Esophagus muscularis mucosa (tissue), 4 donors: ENCODE data around the gene NCOA7. TPM values are rescaled to one million over a fixed set of nuclear protein-coding genes. Genes with fewer than 3 reads are reported as not detected.

Experiments used
- DNase-seq: peaks from one replicate; pipeline ENCODE4 v3.0.0-alpha.2; 2017; ENCODE audit errors: extremely low spot score
- H3K27ac ChIP-seq, 4 donors: fragments of 200-600 bp; sonication (generic); replicated peaks in 1 of 4; 1 replicate in 3 of 4; 2 replicates in 1 of 4; pipeline ENCODE4 v1.5.1; 2016 to 2019; ENCODE audit warnings: mild to moderate bottlenecking in 1 of 4
- H3K27me3 ChIP-seq, 4 donors: fragments of 200-600 bp; sonication (generic); one replicate each; pipeline versions ENCODE4 v1.5.1 to v1.6.0; 2016 to 2019
- H3K36me3 ChIP-seq, 4 donors: fragments of 200-600 bp; sonication (generic); one replicate each; pipeline ENCODE4 v1.5.1; 2016 to 2019
- H3K4me1 ChIP-seq, 4 donors: fragments of 200-600 bp; sonication (generic); one replicate each; pipeline ENCODE4 v1.5.1; 2016 to 2019
- H3K4me3 ChIP-seq, 4 donors: fragments of 200-600 bp; sonication (generic); 1 replicate in 2 of 4; 2 replicates in 2 of 4; pipeline ENCODE4 v1.5.1; 2016 to 2019; ENCODE audit warnings: mild to moderate bottlenecking in 4 of 4, moderate library complexity in 1 of 4
- H3K9me3 ChIP-seq, 4 donors: fragments of 200-600 bp; sonication (generic); 1 replicate in 3 of 4; 2 replicates in 1 of 4; pipeline ENCODE4 v1.5.1; 2016 to 2019
- EP300 ChIP-seq: sonication (generic); formaldehyde crosslinking; IDR thresholded peaks from one replicate; pipeline ENCODE4 v1.6.1; 2017; ENCODE audit warnings: antibody characterized with exemption
- POLR2A ChIP-seq: fragments of 450-650 bp; IDR thresholded peaks from one replicate; pipeline ENCODE4 v1.6.1; 2017; ENCODE audit warnings: antibody characterized with exemption, moderate library complexity, mild to moderate bottlenecking, low read depth
- POLR2AphosphoS5 ChIP-seq, 2 donors: sonication (generic); formaldehyde crosslinking; IDR thresholded peaks; one replicate each; pipeline ENCODE4 v1.6.1; 2017; ENCODE audit warnings: antibody characterized with exemption in 2 of 2
- WGBS: methylation state at CpG from one replicate; pipeline ENCODE4 v1.1.5; 2018; 5-methylcytosine and 5-hydroxymethylcytosine counted together
- intact Hi-C: fragments of 100-400 bp; cut with DNase I; formaldehyde crosslinking; loops from one replicate; pipeline ENCODE4 v1.15.1; 2023
- total RNA-seq, 4 donors: library from RNA; depleted of rRNA; stranded (reverse); fragments of >200 nt; gene quantifications; one replicate each; pipeline versions ENCODE4 v1.1.0 to v1.2.1, GENCODE V29; 2016
- TF ChIP-seq, protein P1 (sequence below), 3 experiments: fragments of 200-600 bp in 2 of 3; fragments of 450-650 bp in 1 of 3; sonication (generic) in 2 of 3; IDR thresholded peaks; one replicate each; pipeline ENCODE4 v1.5.1; 2017 to 2019; ENCODE audit warnings: antibody characterized with exemption in 3 of 3, mild to moderate bottlenecking in 2 of 3, moderate library complexity in 1 of 3

Gene NCOA7
- total RNA-seq, 4 donors from 2014 or later = 15.4 to 29.0 (median 19.9) TPM

DNA sequence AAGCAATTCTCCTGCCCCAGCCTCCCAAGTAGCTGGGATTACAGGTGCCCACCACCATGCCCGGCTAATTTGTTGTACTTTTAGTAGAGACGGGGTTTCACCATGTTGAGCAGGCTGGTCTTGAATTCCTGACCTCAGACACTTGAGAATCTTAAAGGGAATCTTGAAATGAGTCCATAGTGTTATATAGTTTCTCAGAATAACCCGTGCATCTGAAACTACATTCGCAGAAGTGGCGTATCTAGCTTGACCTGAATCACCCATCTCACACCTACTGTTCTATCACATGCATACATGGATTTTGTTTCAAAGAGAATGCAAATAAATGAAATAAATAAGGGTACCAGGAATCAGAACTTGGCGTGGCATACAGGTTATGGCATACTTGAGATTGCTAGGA, 65.0 kb downstream of the NCOA7 start:
- intact Hi-C loops = no loop called here
- no peak overlapping the region for H3K4me3 ChIP-seq
- H3K27me3 ChIP-seq = no peaks in the 10 kb centered on the region
- peaks cover 0 to 18% (median 2%) of the 10 kb centered on the region in 4 donors for H3K36me3 ChIP-seq
- no peaks in the 10 kb centered on the region for H3K9me3 ChIP-seq
- no peak overlapping the region for H3K27ac ChIP-seq
- WGBS = 98% methylated on average over 6 of the region's 6 CpGs
- DNase-seq = no peak
- H3K4me1 ChIP-seq = peaks cover 0 to 10% (median 4%) of the 10 kb centered on the region in 4 donors
- no peak for TF ChIP-seq EP300
- TF ChIP-seq POLR2AphosphoS5 (IDR thresholded peaks at IDR 0.05) = no peak
- TF ChIP-seq POLR2A = no peak
- TF ChIP-seq, protein P1, sequence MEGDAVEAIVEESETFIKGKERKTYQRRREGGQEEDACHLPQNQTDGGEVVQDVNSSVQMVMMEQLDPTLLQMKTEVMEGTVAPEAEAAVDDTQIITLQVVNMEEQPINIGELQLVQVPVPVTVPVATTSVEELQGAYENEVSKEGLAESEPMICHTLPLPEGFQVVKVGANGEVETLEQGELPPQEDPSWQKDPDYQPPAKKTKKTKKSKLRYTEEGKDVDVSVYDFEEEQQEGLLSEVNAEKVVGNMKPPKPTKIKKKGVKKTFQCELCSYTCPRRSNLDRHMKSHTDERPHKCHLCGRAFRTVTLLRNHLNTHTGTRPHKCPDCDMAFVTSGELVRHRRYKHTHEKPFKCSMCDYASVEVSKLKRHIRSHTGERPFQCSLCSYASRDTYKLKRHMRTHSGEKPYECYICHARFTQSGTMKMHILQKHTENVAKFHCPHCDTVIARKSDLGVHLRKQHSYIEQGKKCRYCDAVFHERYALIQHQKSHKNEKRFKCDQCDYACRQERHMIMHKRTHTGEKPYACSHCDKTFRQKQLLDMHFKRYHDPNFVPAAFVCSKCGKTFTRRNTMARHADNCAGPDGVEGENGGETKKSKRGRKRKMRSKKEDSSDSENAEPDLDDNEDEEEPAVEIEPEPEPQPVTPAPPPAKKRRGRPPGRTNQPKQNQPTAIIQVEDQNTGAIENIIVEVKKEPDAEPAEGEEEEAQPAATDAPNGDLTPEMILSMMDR (IDR thresholded peaks at IDR 0.05) = no peak

GRCh38 chr6:125857846-125858245, 67.1 kb downstream of the NCOA7 start:
- Histone ChIP-seq H3K36me3 (peaks cover 0 to 18% (median 2%) of the 10 kb centered on the region in 4 donors), H3K27ac (no peak overlapping the region), H3K4me1 (peaks cover 0 to 10% (median 4%) of the 10 kb centered on the region in 4 donors), H3K27me3 (no peaks in the 10 kb centered on the region), H3K9me3 (no peaks in the 10 kb centered on the region), H3K4me3 (no peak overlapping the region)
- 92% methylated on average over 6 of the region's 6 CpGs for WGBS
- DNase-seq = no peak
- intact Hi-C loops = no loop called here
- TF ChIP-seq EP300 (no peak), POLR2A (no peak), POLR2AphosphoS5 (IDR thresholded peaks at IDR 0.05) (no peak)
- TF ChIP-seq, protein P1 (IDR thresholded peaks at IDR 0.05) = no peak

- intact Hi-C loops = no loop called here
- TF ChIP-seq, protein P1 (IDR thresholded peaks at IDR 0.05) = peak; percentile 41 to 67 (median 52)
- no peak for TF ChIP-seq POLR2A
- no peak for TF ChIP-seq EP300
- TF ChIP-seq POLR2AphosphoS5 (IDR thresholded peaks at IDR 0.05) = no peak
- no peak overlapping the region for H3K4me3 ChIP-seq
- no peak overlapping the region for H3K27ac ChIP-seq
- no peaks in the 10 kb centered on the region for H3K27me3 ChIP-seq
- no peaks in the 10 kb centered on the region for H3K9me3 ChIP-seq
- WGBS = 38% methylated on average over 7 of the region's 7 CpGs
- DNase-seq = no peak
- H3K36me3 ChIP-seq = peaks cover 0 to 18% (median 2%) of the 10 kb centered on the region in 4 donors
- peaks cover 0 to 4% (median 2%) of the 10 kb centered on the region in 4 donors for H3K4me1 ChIP-seq
Observed at GRCh38 chr6:125858427-125859320, 67.9 kb downstream of the NCOA7 start.

- 94% methylated on average over 3 of the region's 3 CpGs for WGBS
- TF ChIP-seq EP300 = no peak
- TF ChIP-seq POLR2AphosphoS5 (IDR thresholded peaks at IDR 0.05) = no peak
- no peak for TF ChIP-seq POLR2A
- TF ChIP-seq, protein P1 (IDR thresholded peaks at IDR 0.05) = no peak
- intact Hi-C loops = no loop called here
Observed at GRCh38 chr6:125859727-125860126, 69.0 kb downstream of the NCOA7 start.

More at GRCh38 chr6:125859727-125860126, 69.0 kb downstream of the NCOA7 start:
- Histone ChIP-seq H3K9me3 (no peaks in the 10 kb centered on the region), H3K4me3 (no peak overlapping the region), H3K4me1 (no peaks in the 10 kb centered on the region), H3K27ac (no peak overlapping the region), H3K27me3 (no peaks in the 10 kb centered on the region), H3K36me3 (peaks cover 0 to 18% (median 2%) of the 10 kb centered on the region in 4 donors)
- no peak for DNase-seq
